Medulla oblongata (tissue), 1 donor: ENCODE results near the gene NAV3.

Source experiments
- DNase-seq: peaks from one replicate; pipeline ENCODE4 v3.0.0-alpha.2; 2015; ENCODE audit errors: extremely low spot score

Gene NAV3

GRCh38 chr12:77992760-77993159 is 162.1 kb downstream of the NAV3 start:
- peak; percentile 49 for DNase-seq

DNA sequence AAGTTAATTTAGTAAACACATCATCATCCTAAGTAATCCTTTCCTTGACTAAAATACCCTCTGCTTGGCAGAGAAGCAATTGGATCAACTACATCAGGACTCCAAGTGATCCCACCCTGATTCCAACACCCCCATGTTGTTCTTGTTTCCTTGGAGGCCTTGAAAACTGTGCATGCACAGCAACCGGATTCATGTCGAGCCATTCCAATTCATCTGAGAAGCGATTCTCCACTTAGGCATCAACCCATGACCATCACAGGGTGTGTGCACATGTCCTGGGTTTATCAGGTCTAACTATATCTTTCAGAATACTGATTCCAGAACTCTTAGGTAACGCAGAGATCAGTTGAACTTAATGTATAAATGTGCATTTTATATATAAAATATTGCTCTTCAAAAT is 163.0 kb downstream of the NAV3 start:
- DNase-seq, result peak; percentile 37

DNA sequence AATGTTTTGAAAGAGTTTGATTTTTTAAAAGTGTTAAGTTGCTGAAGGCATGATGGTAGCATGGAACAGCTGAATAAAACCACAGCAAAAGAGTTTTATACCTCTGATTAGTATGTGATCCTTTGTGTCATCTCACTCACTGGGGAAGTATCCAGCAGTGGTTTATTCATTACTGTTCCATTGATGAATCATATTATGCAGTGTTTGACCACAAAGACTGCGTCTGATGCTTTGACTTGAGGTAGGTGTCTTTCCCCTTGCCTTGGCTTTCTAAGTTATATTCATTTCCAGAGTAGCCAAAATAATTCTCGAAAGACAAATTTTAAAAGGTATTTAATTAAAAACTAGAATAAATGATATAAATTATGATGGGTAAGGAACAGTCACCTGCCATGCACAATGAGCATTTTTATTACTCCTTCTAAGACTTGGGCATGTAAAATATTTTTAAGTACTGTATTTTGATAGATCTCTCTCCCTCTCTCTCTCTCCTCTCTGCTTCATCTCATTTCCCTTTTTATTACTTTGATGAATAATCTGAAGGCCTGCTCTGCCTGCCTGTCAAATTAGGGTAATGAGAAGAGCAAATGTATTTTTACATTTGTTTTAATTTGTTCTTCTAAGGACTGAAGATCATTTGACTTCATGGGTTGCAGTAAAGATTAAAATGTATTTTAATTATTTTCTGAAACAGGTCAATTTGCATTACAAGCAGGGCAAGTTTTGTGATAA is 164.9 kb downstream of the NAV3 start:
- no peak for DNase-seq

GRCh38 chr12:77996670-77997069 is 166.0 kb downstream of the NAV3 start:
- no peak for DNase-seq

DNA sequence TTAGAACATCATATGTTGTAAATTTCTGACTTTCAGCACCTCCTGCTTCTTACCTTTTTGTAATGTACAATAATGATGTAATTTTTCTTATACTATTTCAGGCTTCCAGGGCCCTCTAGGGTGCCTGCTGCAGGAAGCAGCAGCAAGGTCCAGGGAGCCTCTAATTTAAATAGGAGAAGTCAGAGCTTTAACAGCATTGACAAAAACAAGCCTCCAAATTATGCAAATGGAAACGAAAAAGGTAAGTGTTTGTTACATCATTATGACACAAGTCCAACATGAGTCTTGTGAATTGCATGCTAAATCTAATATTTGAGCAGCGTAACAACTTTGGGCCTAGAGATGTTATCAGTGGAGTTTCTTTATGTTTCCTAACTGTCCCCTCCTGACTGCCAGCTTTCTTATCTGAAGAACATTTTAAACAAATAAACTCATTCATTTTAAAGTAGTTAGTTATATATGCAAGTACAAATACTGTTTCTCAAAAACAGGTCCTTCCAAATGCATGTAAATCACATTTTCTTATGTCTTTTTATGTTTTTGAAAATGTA is 167.6 kb downstream of the NAV3 start:
- no peak for DNase-seq

DNA sequence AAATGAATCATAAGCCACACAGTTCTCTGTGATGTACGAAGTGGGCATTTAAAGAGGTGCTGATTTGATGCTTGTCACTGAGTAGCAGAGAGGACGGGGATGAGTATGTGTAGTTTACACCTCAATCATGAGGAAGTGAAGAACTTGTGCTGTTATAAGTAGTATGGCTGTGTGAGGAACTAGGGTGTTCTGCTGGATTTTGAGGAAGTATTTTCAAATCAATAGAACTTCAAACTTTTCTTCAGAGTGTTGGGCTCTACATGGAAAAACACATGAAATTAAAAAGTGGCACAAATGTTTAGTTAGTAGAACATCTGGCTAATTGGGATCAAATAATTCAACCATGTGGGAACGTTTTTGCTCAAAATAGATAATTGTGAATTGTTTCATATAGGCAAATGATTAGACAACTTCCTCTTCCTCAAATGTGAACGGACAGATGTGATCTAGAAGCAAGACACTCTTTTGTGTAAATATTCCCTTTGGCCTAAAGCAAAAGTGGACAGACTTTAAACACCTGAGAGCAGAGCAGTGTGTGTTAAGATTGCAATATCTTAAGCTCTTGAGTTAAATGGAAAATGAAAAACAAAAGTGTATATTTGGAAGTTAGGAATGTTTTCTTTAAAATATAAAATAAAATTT is 168.5 kb downstream of the NAV3 start:
- DNase-seq, result peak; percentile 59

DNA sequence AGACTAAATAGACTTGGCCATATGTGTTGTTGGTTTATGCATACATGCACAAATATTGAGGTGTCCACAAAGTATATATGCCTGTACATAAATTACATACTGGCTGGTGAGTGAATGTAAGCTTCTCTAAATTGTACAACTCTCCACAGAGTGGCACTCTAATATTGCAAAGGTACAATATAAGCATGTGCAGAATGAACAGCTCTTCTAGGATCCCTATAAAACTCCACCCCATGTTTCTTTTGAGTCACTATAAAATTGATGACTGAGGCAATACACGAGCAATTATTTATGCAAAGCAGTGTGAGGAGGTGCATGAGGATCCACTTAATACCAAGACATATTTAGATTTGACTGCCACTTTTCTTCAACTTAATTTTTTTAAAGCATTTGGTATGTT is 172.2 kb downstream of the NAV3 start:
- no peak for DNase-seq

GRCh38 chr12:78004249-78005093 is 173.8 kb downstream of the NAV3 start:
- DNase-seq, result no peak

- DNase-seq, result no peak
These were observed 174.4 kb downstream of the NAV3 start for GRCh38 chr12:78005094-78005492.

DNA sequence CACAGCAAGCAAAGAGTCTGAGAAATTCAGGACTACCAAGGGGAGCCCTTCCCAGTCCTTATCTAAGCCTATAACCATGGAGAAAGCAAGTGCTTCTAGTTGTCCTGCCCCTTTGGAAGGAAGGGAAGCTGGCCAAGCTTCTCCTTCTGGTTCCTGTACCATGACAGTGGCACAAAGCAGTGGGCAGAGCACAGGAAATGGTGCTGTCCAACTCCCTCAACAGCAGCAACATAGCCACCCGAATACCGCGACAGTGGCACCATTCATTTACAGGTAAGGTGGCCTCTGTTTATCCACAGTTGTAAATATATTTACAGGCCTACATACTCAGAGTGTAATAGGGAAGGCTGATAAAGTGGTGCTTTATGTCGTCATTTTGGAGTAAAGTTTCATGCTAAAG is 176.5 kb downstream of the NAV3 start:
- DNase-seq, result no peak

GRCh38 chr12:78009031-78009430 is 178.3 kb downstream of the NAV3 start:
- DNase-seq, result no peak

DNA sequence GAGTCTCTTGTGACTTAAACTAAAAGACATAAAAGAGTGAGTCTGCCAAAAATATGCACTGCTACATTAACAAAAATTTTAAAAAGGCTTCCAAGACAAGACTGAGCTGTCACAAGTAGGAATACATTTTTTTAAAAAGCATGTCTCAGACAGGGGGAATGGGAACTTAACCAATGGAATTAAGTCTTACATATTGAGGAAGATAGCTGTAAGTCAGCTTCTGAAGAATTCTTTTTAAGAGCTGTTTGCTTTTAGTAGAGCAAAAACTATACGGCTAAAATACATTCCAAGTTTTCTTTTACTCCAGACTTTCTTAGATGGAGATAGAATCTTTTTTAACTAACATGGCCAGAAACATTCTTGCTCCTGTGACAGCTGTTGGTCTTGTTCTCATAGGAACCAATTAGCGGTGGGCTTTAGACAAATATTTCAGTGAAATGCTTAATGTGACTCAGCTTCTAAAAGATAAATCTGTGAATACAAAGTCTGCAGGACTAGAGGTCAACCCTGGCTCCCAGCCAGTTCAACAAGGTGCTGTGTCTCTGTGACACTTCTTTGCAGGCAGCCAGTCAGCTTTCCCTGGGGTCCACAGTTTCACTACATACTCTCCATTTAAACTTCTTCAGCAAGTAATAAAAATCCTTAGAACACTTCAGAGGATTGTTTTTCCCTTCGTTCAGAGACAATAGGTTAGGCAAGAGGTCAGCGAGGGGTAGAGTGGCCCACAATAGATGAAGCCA is 187.6 kb downstream of the NAV3 start:
- DNase-seq, result no peak

DNA sequence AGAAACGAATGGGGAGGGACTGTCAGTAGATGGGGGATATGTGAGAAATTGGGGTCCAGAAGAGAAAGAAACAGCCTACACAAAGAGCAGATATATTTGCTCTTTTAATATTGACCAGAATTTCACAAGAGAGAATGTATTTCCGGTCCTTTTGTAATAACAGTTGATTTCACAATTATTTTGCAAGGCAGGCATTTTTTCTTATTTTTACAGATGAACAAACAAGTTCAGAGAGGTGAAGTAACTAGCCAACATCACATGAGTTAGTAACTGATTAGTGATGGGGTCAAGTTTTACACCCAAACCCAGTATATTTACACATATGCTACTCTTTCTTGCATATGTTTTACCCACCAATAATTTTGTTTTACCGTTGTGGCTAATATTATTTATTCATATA is 188.2 kb downstream of the NAV3 start:
- DNase-seq, result no peak

- DNase-seq, result no peak
These were observed 197.7 kb downstream of the NAV3 start for GRCh38 chr12:78028426-78028825.

DNA sequence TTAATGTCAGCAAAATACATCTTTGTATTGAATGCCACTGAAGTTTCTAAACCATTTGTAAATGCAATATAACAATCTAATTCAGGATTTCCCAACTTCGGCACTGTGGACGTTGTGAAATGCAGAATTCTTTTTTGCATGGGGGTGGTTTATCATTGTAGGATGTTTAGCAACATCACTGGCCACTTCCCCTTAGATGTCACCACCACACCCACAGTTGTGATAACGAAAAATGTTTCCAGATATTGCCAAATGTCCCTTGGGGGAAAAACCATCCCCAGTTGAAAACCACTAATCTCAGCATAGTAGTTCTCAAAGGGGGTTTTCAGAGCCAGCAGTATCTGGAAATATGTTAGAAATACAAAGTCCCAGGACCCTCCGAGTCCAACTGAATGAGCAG is 203.3 kb downstream of the NAV3 start:
- DNase-seq, result no peak

GRCh38 chr12:78035901-78036606 is 205.4 kb downstream of the NAV3 start:
- peak; percentile 52 for DNase-seq

GRCh38 chr12:78036874-78037273 is 206.2 kb downstream of the NAV3 start:
- DNase-seq, result peak; percentile 14

DNA sequence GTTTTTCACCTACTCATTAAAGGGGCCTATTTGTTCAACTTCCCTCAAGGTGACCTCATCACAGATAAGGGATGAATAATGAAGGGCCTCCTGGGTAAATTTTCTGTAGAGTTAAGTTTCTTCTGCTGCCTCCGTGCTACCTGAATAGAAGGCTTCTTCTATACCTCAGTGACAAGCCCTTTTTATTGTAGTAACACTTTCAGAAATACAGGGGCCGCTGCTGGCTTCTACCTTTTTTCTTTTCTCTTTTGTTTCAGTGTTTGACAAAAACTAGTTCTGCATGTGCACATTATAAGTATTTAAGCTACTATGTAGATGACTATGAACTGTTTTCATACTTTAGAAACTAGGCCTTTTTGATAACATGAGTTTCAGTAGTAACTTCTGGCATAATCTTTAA is 207.0 kb downstream of the NAV3 start:
- DNase-seq, result no peak

GRCh38 chr12:78038541-78038940 is 207.8 kb downstream of the NAV3 start:
- no peak for DNase-seq

DNA sequence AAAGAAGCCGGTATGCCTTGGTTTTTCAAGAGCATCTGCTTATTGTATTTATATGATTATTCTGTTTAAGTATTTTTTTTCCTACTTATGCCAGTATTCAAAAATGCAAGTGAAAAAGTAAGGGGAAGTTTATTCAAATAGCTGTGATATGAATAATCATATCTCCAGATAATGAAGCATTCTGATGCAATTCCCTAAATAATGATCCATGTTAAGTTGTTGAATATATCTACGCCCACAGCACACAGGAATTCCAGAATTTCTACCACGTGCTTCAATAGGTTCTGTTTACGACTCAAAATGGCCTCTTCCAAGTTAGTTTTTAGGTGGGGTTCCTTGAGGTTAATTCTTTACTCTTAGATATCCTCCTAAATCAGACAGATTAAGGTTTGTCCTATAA is 208.3 kb downstream of the NAV3 start:
- DNase-seq, result no peak

DNA sequence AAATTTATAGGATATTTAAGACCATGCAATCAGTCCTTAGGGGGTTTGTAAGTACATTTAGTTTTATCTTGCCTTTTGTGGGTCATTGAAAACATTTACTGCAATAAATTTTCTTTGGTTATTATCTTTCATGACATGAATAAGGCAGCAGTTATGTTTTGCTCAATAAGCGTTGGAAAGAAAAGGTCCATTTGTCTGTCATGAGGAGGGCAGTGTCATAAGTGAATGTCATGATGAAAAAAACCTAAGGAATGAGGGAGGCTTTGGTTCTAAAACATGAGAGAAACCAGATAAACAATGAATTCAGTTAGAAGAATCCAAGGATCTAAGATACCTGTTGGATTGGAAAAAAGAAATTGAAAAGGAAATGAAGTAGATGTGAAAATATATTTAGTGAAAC is 209.4 kb downstream of the NAV3 start:
- no peak for DNase-seq
